Loucy (cell line): ENCODE measurements around the gene SYNM.

Experiments
- H2AFZ ChIP-seq: fragments of 200-600 bp; sonication (generic); 2 replicates; pipeline ENCODE4 v1.6.0; 2016; ENCODE audit warnings: antibody characterized with exemption, mild to moderate bottlenecking, low read length, moderate library complexity
- H3F3A ChIP-seq: fragments of 200-600 bp; 2 replicates; pipeline ENCODE4 v1.6.0; 2016; ENCODE audit warnings: antibody characterized with exemption, low read depth, mild to moderate bottlenecking
- H3K27me3 ChIP-seq: fragments of 200-600 bp; sonication (generic); 2 replicates; pipeline ENCODE4 v1.6.1; 2014; ENCODE audit warnings: low read length, mild to moderate bottlenecking; ENCODE audit not compliant: insufficient read depth, poor library complexity, severe bottlenecking
- H3K36me3 ChIP-seq: fragments of 200-600 bp; sonication (generic); 2 replicates; pipeline ENCODE4 v1.6.1; 2016; ENCODE audit warnings: low read length; ENCODE audit not compliant: insufficient read depth
- H3K4me1 ChIP-seq: fragments of 200-600 bp; sonication (generic); 2 replicates; pipeline ENCODE4 v1.5.1; 2014; ENCODE audit warnings: low read length, mild to moderate bottlenecking; ENCODE audit not compliant: insufficient read depth, poor library complexity, severe bottlenecking
- H3K4me2 ChIP-seq: fragments of 200-600 bp; sonication (generic); 2 replicates; pipeline ENCODE4 v1.6.0; 2014; ENCODE audit warnings: antibody characterized with exemption, low read length, low read depth, mild to moderate bottlenecking; ENCODE audit not compliant: poor library complexity, severe bottlenecking
- H3K4me3 ChIP-seq: fragments of 200-600 bp; sonication (generic); 2 replicates; pipeline ENCODE4 v1.5.1; 2014; ENCODE audit warnings: low read length, mild to moderate bottlenecking, mixed read lengths; ENCODE audit not compliant: poor library complexity, severe bottlenecking
- H3K79me2 ChIP-seq: fragments of 200-600 bp; sonication (generic); 2 replicates; pipeline ENCODE4 v1.6.1; 2014; ENCODE audit warnings: low read length; ENCODE audit not compliant: insufficient read depth
- H3K9ac ChIP-seq: fragments of 200-600 bp; sonication (generic); 2 replicates; pipeline ENCODE4 v1.6.0; 2014; ENCODE audit warnings: mild to moderate bottlenecking, low read depth, low read length, moderate library complexity; ENCODE audit not compliant: poor library complexity, severe bottlenecking
- H3K9me2 ChIP-seq: fragments of 200-600 bp; sonication (generic); replicated peaks from 2 replicates; pipeline ENCODE4 v1.6.1; 2016; ENCODE audit warnings: low read depth, low read length, mixed read lengths
- H3K9me3 ChIP-seq: fragments of 200-600 bp; sonication (generic); 2 replicates; pipeline ENCODE4 v1.6.1; 2014; ENCODE audit warnings: mild to moderate bottlenecking, antibody characterized with exemption, low read length, low read depth; ENCODE audit not compliant: insufficient read depth
- H4K20me1 ChIP-seq: fragments of 200-600 bp; sonication (generic); 2 replicates; pipeline ENCODE4 v1.6.0; 2014; ENCODE audit warnings: antibody characterized with exemption, low read length, mild to moderate bottlenecking; ENCODE audit not compliant: insufficient read depth, poor library complexity, severe bottlenecking
- CTCF ChIP-seq: fragments of 200-600 bp; sonication (generic); conservative IDR thresholded peaks from 2 replicates; pipeline ENCODE4 v1.5.1; 2014; ENCODE audit warnings: mild to moderate bottlenecking, antibody characterized with exemption, low read length
- EZH2phosphoT487 ChIP-seq: fragments of 200-600 bp; IDR thresholded peaks from 2 replicates; pipeline ENCODE4 v1.6.1; 2018; ENCODE audit warnings: antibody characterized with exemption, mild to moderate bottlenecking, moderate library complexity, borderline replicate concordance

SYNM gene

GRCh38 chr15:99124641-99125040, 19.8 kb downstream of the SYNM start:
- Histone ChIP-seq H3K9me2 (no peaks in the 10 kb centered on the region), H3K79me2 (no peaks in the 10 kb centered on the region), H3K27me3 (no peaks in the 10 kb centered on the region), H3K4me2 (no peak overlapping the region), H3K9me3 (no peaks in the 10 kb centered on the region), H2AFZ (no peak overlapping the region), H3K9ac (no peak overlapping the region), H3K4me3 (no peak overlapping the region), H3F3A (no peaks in the 10 kb centered on the region), H3K4me1 (no peaks in the 10 kb centered on the region), H4K20me1 (no peaks in the 10 kb centered on the region), H3K36me3 (no peaks in the 10 kb centered on the region)
- no peak for TF ChIP-seq CTCF
- TF ChIP-seq EZH2phosphoT487, result no peak

GRCh38 chr15:99125061-99125891, 20.4 kb downstream of the SYNM start:
- H3K4me2 ChIP-seq, result no peak overlapping the region
- no peaks in the 10 kb centered on the region for H3F3A ChIP-seq
- TF ChIP-seq CTCF, result no peak
- no peak for TF ChIP-seq EZH2phosphoT487
- no peaks in the 10 kb centered on the region for H3K9me2 ChIP-seq
- H3K4me3 ChIP-seq, result no peak overlapping the region
- H3K36me3 ChIP-seq, result no peaks in the 10 kb centered on the region
- no peaks in the 10 kb centered on the region for H3K4me1 ChIP-seq
- H3K9ac ChIP-seq, result no peak overlapping the region
- no peaks in the 10 kb centered on the region for H3K9me3 ChIP-seq
- no peak overlapping the region for H2AFZ ChIP-seq
- no peaks in the 10 kb centered on the region for H3K27me3 ChIP-seq
- no peaks in the 10 kb centered on the region for H3K79me2 ChIP-seq
- no peaks in the 10 kb centered on the region for H4K20me1 ChIP-seq

GRCh38 chr15:99126131-99126588, 21.3 kb downstream of the SYNM start:
- no peaks in the 10 kb centered on the region for H4K20me1 ChIP-seq
- H3K4me1 ChIP-seq, result no peaks in the 10 kb centered on the region
- no peak for TF ChIP-seq CTCF
- no peak for TF ChIP-seq EZH2phosphoT487
- no peaks in the 10 kb centered on the region for H3K79me2 ChIP-seq
- H3K9ac ChIP-seq, result no peak overlapping the region
- H3F3A ChIP-seq, result no peaks in the 10 kb centered on the region
- H3K36me3 ChIP-seq, result no peaks in the 10 kb centered on the region
- no peaks in the 10 kb centered on the region for H3K9me2 ChIP-seq
- H3K4me3 ChIP-seq, result no peak overlapping the region
- H3K4me2 ChIP-seq, result no peak overlapping the region
- no peak overlapping the region for H2AFZ ChIP-seq
- no peaks in the 10 kb centered on the region for H3K9me3 ChIP-seq
- H3K27me3 ChIP-seq, result no peaks in the 10 kb centered on the region
